Thyroid gland (tissue), 4 donors: Measurements from ENCODE around the gene RBCK1. TPM values are rescaled to one million over a fixed set of nuclear protein-coding genes. Genes with fewer than 3 reads are reported as not detected.

Experiments
- DNase-seq, 2 donors: peaks; one replicate each; pipeline ENCODE4 v3.0.0-alpha.2; 2019
- H3K27ac ChIP-seq, 3 donors: fragments of 200-600 bp; sonication (generic); 1 replicate in 2 of 3; 2 replicates in 1 of 3; pipeline ENCODE4 v1.5.1; 2016 to 2019; ENCODE audit warnings: mild to moderate bottlenecking in 1 of 3, moderate library complexity in 1 of 3
- H3K27me3 ChIP-seq: fragments of 200-600 bp; sonication (generic); one replicate; pipeline ENCODE4 v1.5.1; 2019
- H3K36me3 ChIP-seq, 2 donors: fragments of 200-600 bp; sonication (generic); one replicate each; pipeline ENCODE4 v1.5.1; 2016 to 2019
- H3K4me1 ChIP-seq, 2 donors: fragments of 200-600 bp; sonication (generic); one replicate each; pipeline ENCODE4 v1.5.1; 2017 to 2019
- H3K4me3 ChIP-seq, 3 donors: fragments of 200-600 bp; sonication (generic); replicated peaks in 1 of 3; 1 replicate in 2 of 3; 2 replicates in 1 of 3; pipeline ENCODE4 v1.5.1; 2016; ENCODE audit warnings: mild to moderate bottlenecking in 1 of 3
- H3K9me3 ChIP-seq: fragments of 200-600 bp; sonication (generic); one replicate; pipeline ENCODE4 v1.5.1; 2017
- CTCF ChIP-seq, 6 experiments: fragments of 200-600 bp in 3 of 6; fragments of 450-650 bp in 3 of 6; sonication (generic) in 3 of 6; IDR thresholded peaks; one replicate each; pipeline ENCODE4 v1.5.1; 2016 to 2019; ENCODE audit warnings: antibody characterized with exemption in 6 of 6, mild to moderate bottlenecking in 2 of 6, inconsistent platforms in 1 of 6, moderate library complexity in 1 of 6
- POLR2A ChIP-seq, 2 donors: fragments of 450-650 bp; IDR thresholded peaks; one replicate each; pipeline ENCODE4 v1.6.1; 2017; ENCODE audit warnings: antibody characterized with exemption in 2 of 2, mild to moderate bottlenecking in 2 of 2, moderate library complexity in 1 of 2
- WGBS, 2 donors: methylation state at CpG; one replicate each; pipeline ENCODE4 v1.1.5; 2017; 5-methylcytosine and 5-hydroxymethylcytosine counted together
- intact Hi-C: fragments of 100-400 bp; cut with DNase I; formaldehyde crosslinking; loops from one replicate; pipeline ENCODE4 v1.15.1; 2023
- total RNA-seq, 4 donors: library from RNA; depleted of rRNA; stranded (reverse); fragments of >200 nt; gene quantifications; one replicate each; pipeline ENCODE4 v1.2.3, GENCODE V29; 2016

RBCK1 gene
- total RNA-seq, 4 donors from 2014 or later = 49.2 to 90.2 (median 71.0) TPM

GRCh38 chr20:367486-367887 is 40.6 kb upstream of the RBCK1 start:
- intact Hi-C loops = loop anchor here (10.0 kb wide), 1 partner anchor 367 kb away; no protein-coding TSS in a partner anchor
- no peaks in the 10 kb centered on the region for H3K27me3 ChIP-seq
- no peak for DNase-seq
- peak overlapping the region in 2 of 3 donors; percentile 30 to 76 for H3K27ac ChIP-seq
- peaks cover 30 to 41% of the 10 kb centered on the region in 2 donors for H3K4me1 ChIP-seq
- no peak for TF ChIP-seq POLR2A (IDR thresholded peaks at IDR 0.05)
- TF ChIP-seq CTCF (IDR thresholded peaks at IDR 0.05) = no peak
- 85 to 97% methylated on average over 8 of the region's 8 CpGs for WGBS, 2 donors
- H3K9me3 ChIP-seq = no peaks in the 10 kb centered on the region
- H3K4me3 ChIP-seq = no peak overlapping the region
- no peaks in the 10 kb centered on the region for H3K36me3 ChIP-seq

- intact Hi-C loops = loop anchor here (10.0 kb wide), 1 partner anchor 366 kb away; no protein-coding TSS in a partner anchor
- H3K36me3 ChIP-seq = no peaks in the 10 kb centered on the region
- TF ChIP-seq POLR2A (IDR thresholded peaks at IDR 0.05) (no peak), CTCF (IDR thresholded peaks at IDR 0.05) (no peak)
- no peak overlapping the region for H3K4me3 ChIP-seq
- no peaks in the 10 kb centered on the region for H3K27me3 ChIP-seq
- no peaks in the 10 kb centered on the region for H3K9me3 ChIP-seq
- H3K4me1 ChIP-seq = peaks cover 27 to 50% of the 10 kb centered on the region in 2 donors
- DNase-seq = no peak
- no peak overlapping the region for H3K27ac ChIP-seq
- 97% methylated on average over 4 of the region's 4 CpGs for WGBS, 2 donors
Measured at GRCh38 chr20:368915-369314, 39.2 kb upstream of the RBCK1 start.

GRCh38 chr20:370151-370600 is 37.9 kb upstream of the RBCK1 start:
- 58 to 76% methylated on average over 7 of the region's 7 CpGs for WGBS, 2 donors
- H3K4me3 ChIP-seq = no peak overlapping the region
- DNase-seq = peak in 1 of 2 donors; percentile 41
- H3K9me3 ChIP-seq = no peaks in the 10 kb centered on the region
- H3K36me3 ChIP-seq = no peaks in the 10 kb centered on the region
- intact Hi-C loops = no loop called here
- TF ChIP-seq CTCF (IDR thresholded peaks at IDR 0.05) = no peak
- TF ChIP-seq POLR2A (IDR thresholded peaks at IDR 0.05) = no peak
- no peak overlapping the region for H3K27ac ChIP-seq
- peaks cover 27 to 46% of the 10 kb centered on the region in 2 donors for H3K4me1 ChIP-seq
- H3K27me3 ChIP-seq = no peaks in the 10 kb centered on the region

GRCh38 chr20:370977-371754 is 36.9 kb upstream of the RBCK1 start:
- peak overlapping the region; percentile 54 to 79 (median 71) for H3K27ac ChIP-seq
- TF ChIP-seq POLR2A (IDR thresholded peaks at IDR 0.05) = no peak
- TF ChIP-seq CTCF (IDR thresholded peaks at IDR 0.05) = no peak
- intact Hi-C loops = no loop called here
- peaks cover 27 to 37% of the 10 kb centered on the region in 2 donors for H3K4me1 ChIP-seq
- WGBS, 2 donors = 77 to 86% methylated on average over 6 to 7 of the region's 7 CpGs
- H3K9me3 ChIP-seq = no peaks in the 10 kb centered on the region
- H3K36me3 ChIP-seq = no peaks in the 10 kb centered on the region
- H3K4me3 ChIP-seq = no peak overlapping the region
- DNase-seq = no peak
- no peaks in the 10 kb centered on the region for H3K27me3 ChIP-seq
